Measurements from ENCODE around the gene TOPBP1. TPM values are rescaled to one million over a fixed set of nuclear protein-coding genes. Genes with fewer than 3 reads are reported as not detected.
A peak's percentile ranks its signal among the peaks of the same experiment; 100 is the strongest.
"Not testable (repeated sequence)": the region's sequence is repeated elsewhere in the genome, so short reads cannot be mapped to it uniquely, and the experiment has no call there.

The TOPBP1 gene
- total RNA-seq, 2 donors from 2014 or later: 12.0 to 12.4 TPM

DNA sequence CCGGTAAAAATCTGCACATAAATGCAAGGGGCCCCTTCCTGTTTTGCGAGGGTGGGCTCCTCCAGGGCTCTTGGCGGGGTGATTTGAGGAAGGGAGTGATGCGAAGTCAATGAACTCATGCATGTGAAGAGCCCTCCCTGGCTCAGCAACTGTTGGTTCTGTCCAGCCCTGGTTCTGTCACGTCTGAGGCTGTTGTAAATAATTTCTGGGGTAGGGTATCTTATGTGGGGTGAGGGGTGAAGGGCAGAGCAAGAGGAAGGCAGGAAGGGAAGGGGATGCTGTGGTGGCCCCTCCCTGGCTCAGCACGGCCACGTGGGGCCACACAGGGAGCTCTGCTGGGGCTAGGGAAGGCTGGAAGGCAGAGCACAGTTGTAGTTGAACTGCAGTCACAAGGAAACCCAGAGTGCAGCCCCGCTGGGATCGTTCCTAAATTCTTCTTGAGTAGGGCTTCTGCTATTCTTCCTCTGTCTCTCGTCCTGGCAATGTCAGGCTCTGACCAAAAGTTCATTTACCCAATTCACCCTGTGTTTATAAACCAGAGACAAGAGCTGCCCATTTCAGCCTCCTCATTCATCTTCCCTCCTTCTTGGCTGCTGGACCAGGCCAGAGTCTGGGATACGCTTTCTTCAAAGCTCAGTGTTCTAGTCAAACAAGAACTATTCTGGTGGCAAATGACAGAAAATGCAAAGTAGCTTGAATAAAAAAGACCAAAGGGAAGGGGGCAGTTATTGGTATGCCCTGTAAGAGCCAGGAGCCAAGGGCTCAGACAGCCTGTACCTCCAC is 14.8 kb upstream of the TOPBP1 start:
- intact Hi-C loops (cut with DNase I): no loop called here
- DNase-seq (no peak), ATAC-seq (no peak)

DNA sequence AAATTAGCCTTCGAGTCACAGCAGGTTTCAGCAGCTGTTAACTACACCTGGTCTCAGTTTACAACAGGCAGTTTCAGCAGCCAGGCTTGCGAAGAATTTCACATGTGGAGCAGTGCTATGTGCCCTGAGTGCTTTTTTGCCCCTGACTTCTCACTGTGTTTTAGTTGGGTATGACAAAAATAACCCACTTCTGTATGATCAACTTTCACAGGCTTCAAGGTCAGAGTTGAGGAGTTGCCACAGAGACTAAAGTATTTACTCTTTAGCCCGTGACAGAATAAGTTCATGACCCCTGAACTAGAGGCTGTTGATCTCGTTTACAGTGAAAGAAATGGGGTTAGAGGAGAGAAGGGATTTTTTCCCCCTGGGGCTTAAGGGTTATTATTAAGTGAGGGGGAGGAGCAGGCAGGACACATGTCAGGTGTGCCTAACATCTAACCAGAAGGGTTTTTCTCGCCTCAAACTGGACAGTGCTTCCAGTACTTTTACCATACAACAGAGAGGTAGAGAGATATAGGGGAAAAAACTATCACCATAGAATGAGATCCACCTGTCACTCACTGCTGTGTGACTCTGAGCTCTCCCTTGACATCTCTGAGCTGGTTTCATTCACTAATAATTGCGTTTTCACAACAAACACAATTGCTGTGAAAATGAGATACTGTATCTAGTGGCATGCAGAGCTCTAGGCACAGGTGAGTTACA is 14.0 kb upstream of the TOPBP1 start:
- intact Hi-C loops (cut with DNase I): no loop called here
- DNase-seq (no peak), ATAC-seq (no peak)

DNA sequence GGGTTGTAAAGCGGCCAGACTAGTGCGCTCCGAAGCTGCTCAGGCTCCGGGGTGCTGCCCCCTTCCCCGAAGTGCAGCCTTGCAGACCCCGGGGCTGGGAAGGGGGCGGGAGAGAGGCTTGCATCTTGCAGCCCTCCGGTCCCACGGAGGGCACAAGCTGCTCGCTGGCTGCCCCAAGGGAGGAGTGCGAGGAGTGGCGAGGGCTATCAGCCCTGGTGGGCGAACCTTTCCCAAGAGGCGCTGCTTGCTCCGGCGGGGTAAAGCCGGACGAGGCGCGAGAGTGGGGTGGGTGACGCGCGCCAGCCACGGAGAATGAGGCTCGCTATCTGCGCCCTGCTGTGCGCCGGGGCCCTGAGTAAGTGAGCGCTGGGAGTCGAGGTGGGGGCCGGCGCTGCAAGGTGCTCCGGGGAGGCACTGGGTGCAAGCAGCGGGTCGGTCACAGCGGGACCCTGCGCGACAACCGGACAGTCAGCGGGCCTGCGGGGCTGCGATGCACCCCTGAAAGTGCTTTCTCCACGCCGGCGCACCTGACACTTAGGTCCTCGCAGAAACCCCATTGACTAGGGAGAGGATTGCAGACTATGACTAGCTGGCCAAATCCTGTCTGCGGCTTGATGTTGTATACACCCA is 12.7 kb upstream of the TOPBP1 start:
- ATAC-seq: peak; percentile 30 to 39
- no peak for DNase-seq
- intact Hi-C loops (cut with DNase I): no loop called here

DNA sequence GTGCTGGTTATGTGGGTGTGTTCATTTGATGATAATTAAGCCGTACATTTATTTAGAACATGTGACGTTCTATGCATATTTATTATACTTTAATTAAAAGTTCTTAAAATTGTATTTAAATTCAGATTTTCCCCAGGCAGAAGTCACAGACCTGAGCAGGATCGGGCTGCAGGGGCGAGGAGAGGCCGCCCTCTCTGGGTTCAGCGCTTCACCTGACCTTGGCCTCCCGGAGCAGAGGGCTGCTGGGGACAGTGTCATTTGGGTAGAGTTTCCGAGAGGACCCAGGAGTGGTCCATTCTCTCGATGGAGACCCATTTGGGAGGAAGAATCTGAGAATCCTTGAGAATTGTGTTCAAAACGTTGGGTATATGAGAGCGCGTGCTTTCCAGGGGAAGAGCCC is 12.0 kb upstream of the TOPBP1 start:
- DNase-seq (no peak), ATAC-seq (no peak)
- intact Hi-C loops (cut with DNase I): no loop called here

DNA sequence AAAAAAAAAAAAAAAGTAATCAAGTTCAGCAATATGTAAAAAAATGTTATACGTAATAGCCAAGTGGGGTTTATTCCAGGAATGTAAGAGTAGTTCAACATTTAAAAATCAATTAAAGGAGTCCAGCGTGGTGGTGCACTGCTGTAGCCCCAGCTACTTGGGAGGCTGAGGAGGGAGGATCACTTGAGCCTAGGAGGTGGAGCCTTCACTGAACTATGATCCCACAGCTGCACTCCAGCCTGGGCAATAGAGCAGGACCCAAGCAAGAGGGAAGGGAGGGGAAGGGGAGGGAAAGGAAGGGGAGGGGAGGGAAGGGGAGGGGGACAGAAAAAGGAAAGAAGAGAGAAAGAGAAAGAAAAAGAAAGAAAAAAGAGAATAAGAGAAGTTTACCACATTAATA is 10.7 kb upstream of the TOPBP1 start:
- no peak for ATAC-seq
- intact Hi-C loops (cut with DNase I): no loop called here
- no peak for DNase-seq

DNA sequence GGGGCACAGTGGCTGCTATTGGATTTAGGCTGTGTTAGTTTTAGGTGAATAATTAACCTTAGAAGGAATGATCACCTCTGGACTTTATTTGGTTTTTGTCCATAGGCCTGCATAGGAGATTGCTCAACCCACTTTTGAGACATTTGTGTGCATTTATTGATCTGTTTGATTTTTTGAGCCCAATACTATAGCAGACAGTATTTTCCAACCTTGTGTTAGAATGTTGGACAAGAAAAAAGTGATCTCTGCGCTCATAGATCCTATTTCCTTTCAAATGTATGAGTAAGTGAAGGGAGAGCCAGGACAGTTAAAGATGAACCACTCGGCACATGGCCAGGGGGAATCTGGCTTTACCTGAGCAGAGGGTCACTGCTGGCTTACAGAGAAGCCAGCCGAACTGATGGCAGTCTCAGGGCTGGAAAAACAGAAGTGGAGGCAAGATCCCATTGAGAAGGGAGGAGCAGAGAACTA is 8.8 kb upstream of the TOPBP1 start:
- DNase-seq (no peak), ATAC-seq (no peak)
- intact Hi-C loops (cut with DNase I): no loop called here

DNA sequence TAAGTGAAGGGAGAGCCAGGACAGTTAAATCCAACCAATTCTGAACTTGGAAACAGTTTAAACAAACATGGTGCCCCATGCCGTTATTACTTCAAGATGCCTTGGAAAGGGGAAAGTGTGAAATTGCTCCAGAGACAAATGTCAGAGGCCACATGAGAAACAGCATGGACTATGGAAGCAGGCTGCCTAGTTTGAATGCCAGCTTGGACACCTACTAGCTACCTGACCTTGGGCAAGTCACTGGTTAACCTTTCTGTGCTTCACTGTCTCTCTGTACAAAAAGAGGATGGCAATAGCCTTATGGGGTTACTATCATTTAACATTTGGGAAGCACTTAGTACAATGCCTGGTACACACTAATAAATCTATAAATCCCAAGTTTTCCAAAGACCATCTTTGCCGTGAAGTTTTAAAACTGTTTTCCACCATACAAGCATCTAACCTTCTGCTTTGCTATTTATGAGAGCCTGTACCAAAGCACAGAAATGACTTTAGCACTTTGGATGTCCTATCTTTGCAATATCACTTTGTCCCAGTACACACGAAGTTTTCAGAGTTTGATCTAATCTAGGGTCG is 8.3 kb upstream of the TOPBP1 start:
- intact Hi-C loops (cut with DNase I): loop anchor here (10.0 kb wide), 2 partner anchors 135 to 255 kb away; partner anchors contain the start of gene SRPRB (in 1 of the 2)
- ATAC-seq: no peak
- no peak for DNase-seq

DNA sequence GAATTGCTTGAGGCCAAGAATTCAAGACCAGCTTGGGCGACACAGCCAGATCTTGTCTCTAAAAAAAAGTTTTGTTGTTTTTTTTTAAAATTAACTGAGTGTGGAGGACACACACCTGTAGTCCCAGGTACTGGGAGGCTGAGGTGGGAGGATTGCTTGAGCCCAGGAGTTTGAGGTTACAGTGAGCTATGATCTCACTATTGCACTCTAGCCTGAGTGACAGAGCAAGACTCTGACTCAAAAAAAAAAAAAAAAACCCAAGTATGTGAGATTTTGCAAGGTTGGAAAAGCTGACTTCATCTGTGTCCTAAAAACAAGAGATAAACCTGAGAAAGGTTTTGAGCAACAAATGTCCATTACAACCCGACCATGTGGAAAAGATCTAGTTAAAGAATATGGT is 5.4 kb upstream of the TOPBP1 start:
- DNase-seq (no peak), ATAC-seq (no peak)
- intact Hi-C loops (cut with DNase I): loop anchor here (10.0 kb wide), 2 partner anchors 138 to 258 kb away; partner anchors contain the start of gene SRPRB (in 1 of the 2)

DNA sequence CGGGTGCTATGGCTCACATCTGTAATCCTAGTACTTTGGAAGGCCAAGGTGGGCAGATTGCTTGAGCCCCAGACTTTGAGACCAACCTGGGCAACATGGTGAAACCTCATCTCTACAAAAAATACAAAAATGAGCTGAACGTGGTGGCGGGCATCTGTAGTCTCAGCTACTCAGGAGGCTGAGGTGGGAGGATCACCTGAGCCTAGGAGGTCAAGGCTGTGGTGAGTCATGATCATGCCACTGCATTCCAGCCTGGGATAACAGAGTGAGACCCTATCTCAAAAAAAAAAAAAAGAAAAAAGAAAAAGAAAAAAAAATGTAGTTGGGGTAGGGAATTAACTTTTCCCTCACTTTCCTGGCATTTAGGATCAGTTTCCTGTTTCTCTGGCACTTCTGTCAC is 3.4 kb upstream of the TOPBP1 start:
- intact Hi-C loops (cut with DNase I): loop anchor here (10.0 kb wide), 2 partner anchors 140 to 260 kb away; partner anchors contain the start of gene SRPRB (in 1 of the 2)
- not testable (repeated sequence) for ATAC-seq, DNase-seq

DNA sequence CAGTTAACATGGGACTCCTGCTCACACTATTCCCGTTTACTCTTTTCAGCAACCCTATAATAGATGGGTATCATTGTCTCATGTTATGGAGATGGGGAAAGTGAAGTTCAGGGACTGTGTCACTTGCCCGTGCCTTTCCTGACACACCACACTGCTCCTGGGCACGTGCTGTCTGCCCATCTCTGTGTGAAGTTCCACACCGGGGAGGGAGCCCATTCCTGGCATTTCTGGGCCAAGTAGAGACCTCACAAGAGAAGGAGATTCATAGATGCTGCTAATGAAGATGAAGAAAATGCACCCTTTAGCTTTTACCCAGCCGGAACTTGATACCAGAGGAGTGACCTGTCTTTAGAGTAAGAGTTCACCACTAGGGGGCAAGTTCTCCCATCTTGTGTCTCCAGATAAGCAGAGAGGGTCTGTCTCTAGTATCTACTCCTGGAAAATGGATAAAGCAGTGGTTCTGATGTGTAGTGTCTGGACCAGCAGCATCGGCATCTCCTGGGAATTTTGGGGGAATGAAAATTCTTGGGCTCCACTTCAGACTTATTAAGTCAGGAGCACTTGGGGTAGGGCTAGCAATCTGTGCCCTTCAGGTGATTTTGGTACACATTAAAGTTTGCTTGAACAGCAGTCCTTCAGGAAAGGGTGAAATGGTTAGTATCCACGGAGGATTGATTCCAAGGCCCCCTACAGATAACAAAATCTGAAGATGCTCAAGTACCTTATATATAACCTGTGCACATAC is 2.0 kb upstream of the TOPBP1 start:
- ATAC-seq: peak in 1 of 2 donors; percentile 39
- no peak for DNase-seq
- intact Hi-C loops (cut with DNase I): loop anchor here (5.0 to 10.0 kb wide), 3 partner anchors 141 to 261 kb away; partner anchors contain the start of gene SRPRB (in 2 of the 2)

DNA sequence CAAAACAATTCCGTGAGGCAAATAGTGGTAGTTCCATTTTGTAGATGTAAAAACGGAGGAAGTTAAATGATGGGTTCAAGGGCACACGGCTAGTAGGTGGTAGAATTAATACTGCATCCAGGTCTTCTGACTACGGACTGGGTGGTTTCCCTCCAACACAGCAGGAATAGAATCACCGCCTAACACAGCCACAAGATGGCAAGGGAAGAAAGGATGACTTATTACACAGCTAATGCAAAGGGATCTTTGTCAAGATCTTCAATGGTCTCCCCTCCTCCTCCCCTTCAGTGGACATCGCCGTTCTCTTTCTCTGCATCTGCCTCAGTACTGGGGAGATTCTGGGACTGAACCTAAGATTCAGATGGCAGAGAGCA is 524 bp upstream of the TOPBP1 start:
- intact Hi-C loops (cut with DNase I): loop anchor here (5.0 to 10.0 kb wide), 3 partner anchors 143 to 263 kb away; partner anchors contain the start of gene SRPRB (in 2 of the 2)
- ATAC-seq: peak; percentile 46 to 70
- DNase-seq: no peak

DNA sequence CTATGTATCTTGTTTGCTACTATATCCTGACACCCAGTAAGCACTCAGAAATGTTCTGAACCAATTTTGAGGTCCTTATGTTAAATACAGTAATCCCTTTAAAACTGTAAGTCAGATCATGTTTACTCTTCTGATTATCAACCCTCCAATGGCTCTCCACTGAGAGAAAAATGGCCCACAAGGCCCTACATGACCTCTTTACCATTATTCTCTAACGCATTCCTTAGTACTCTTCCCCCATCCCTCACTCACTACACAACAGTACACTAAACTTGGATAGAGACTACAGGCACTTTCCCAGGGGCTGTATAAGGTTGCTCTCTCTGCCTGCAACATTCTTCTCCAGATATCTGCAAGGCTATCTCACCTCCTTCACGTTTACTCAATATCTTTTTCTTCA is 1.9 kb downstream of the TOPBP1 start:
- DNase-seq (no peak), ATAC-seq (no peak)
- intact Hi-C loops (cut with DNase I): loop anchor here (5.0 to 10.0 kb wide), 4 partner anchors 55 to 265 kb away; partner anchors contain the start of gene SRPRB (in 2 of the 2)

DNA sequence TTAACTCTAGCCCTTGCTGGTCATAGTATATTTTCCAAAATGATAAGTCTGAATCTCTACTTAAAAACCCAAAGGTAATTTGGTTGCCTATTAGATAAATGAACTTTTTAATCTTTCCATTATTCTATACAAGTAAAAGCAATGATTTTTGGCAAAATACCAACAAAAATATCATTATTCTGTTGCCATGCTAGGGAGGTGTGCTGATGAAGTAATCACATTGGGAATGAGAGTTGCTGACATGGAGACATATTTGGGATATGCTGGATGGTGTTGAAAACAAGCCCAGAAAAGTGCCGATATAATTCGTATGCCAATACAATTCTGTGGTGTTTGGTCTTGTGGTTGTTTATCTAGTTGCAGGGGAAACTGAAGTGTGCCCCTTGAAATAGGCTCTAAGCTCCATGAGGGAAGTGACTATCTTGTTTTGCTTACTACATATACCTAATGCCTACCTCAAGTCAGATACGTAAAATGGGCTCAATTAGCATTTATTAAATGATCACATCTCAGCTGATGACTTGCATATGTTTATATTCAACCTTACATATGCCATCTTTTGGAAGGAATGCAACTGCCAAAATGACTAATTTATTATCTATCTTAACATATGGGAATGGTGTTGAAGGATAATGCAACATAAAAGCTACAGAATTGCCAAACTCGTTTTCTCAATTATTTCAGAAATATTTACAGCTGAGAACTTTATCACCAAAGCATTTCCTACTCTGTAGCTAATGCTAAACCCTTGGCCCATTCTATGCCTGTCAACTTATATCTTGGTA is 5.8 kb downstream of the TOPBP1 start:
- intact Hi-C loops (cut with DNase I): loop anchor here in 1 of 2 donors (10.0 kb wide), 1 partner anchor 51 kb away; no protein-coding TSS in a partner anchor
- no peak for DNase-seq

DNA sequence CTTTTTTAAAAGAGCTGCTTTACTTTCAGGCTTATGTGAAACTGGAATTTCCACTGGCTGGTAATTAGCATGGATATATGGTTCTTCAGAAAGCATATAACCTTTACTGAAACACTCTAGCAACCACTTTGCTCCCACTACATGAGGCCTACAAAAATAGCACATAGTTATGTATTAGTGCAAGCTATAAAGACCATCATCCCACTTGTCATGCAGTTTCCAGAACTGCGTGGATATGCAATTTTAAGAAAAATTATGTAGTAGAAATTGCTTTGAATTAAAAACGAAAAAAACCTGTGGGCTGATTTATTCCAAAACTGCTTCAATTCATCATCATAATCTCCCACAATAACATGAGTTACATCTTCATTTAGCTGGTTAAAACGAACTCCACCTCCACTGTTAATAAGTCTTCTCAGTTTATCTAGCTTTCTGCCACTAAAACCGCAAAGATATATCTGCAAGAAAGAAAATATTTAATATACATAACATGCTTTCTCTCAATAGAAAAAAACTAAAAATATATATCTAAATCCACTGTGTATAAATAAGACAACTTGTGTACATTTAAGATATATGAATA is 12.2 kb downstream of the TOPBP1 start:
- ATAC-seq: no peak
- DNase-seq: no peak
- intact Hi-C loops (cut with DNase I): loop anchor here in 1 of 2 donors (10.0 kb wide), 1 partner anchor 45 kb away; no protein-coding TSS in a partner anchor

More for the DNA sequence above, 5.8 kb downstream of the TOPBP1 start:
- no peak for ATAC-seq

DNA sequence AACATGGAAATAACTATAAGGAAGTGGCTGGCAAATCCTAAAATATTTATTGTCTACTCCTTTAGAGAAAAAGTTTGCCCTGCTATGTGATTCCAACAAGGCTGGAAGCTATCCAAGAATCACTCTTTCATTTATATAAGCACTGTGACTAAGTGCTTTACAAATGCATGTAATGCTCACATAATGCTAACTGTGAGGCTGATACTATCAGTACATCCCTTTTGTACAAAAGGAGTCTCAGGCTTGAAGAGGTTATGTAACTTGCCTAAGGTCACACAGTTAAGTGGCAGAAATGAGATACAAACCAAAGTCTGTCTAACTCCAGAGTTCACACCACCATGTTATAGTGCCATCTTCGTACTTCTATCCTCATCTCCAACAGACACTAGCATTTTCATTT is 17.0 kb downstream of the TOPBP1 start:
- intact Hi-C loops (cut with DNase I): no loop called here
- DNase-seq: no peak
- no peak for ATAC-seq

DNA sequence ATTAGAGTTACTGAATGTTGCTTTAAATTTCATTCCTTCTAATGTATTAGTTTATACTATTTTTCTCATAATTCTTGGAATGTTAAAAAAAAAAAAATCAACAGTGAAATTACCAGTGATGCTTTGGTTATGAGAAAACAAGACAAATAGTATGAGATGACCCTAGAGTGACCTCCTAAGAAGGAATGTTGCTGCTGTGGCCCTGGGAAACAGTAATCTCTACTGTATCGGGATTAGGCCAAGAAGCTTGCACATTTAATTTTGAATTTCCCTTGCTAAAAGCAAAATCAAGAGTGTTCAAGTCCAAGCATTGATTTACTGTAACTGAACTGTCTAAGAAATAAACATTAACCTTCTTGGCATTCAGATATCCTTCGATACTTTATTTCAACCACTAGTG is 18.1 kb downstream of the TOPBP1 start:
- no peak for ATAC-seq
- intact Hi-C loops (cut with DNase I): no loop called here
- DNase-seq: no peak

DNA sequence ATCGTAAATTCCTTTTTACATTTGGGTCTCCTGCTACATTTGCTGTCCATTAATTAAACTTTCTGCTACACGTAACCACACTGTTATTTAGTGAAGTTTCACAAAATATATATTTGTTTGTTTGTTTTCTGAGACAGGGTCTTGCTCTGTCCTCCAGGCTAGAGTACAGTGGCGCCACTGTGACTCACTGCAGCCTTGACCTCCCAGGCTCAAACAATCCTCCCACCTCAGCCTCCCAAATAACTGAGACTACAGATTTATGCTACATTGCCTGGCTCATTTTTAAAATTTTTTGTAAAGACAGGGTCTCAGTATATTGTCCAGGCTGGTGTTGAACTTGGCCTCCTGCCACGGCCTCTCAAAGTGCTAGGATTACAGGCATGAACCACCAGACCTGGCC is 20.5 kb downstream of the TOPBP1 start:
- intact Hi-C loops (cut with DNase I): no loop called here
- no peak for ATAC-seq
- no peak for DNase-seq
